ENCODE measurements around the gene PIGT.
"Not testable (repeated sequence)": the region's sequence is repeated elsewhere in the genome, so short reads cannot be mapped to it uniquely, and the experiment has no call there.

PIGT gene

DNA sequence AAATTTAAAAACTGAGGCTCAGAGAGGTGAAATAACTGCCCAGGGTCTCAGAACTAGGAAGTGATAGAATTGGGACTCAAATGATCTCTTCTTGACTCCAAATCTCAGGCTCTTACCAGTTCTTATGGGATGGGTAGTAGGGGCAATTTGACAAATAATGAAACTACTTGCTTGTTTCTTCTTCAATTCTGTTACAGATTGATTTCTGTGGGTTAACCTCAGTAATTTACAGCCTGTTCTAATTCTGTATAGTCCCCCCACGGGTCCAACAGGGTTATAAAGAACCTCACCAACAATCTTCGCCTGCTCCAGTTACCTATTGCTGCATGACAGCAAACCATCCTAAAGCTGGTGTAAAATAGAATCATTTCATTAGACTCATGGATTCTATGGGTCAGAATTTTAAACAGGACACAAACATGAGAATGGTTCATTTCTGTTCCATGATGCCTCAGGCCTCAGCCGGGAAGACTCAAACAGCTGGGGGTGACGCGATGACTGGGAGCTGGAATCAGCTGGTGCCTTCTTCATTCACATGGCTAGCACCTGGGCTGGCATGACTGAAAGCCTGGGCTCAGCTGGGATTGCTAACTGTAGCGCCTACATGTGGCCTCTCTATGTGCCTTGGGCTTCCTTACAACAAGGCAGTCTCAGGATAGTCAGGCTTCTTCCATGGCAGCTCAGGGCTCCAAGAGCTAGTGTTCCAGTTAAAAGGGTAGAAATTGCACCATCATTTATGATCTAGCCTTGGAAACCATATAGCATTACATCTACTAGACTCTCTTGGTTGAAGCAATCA, 47.0 kb downstream of the PIGT start:
- DNase-seq (ENCODE audit: low read depth in 3 of 3), result no peak

GRCh38 chr20:45463709-45464108, 47.8 kb downstream of the PIGT start:
- DNase-seq (ENCODE audit: low read depth in 3 of 3), result no peak

- no peak for DNase-seq (ENCODE audit: low read depth in 3 of 3)
Observed at GRCh38 chr20:45465491-45466266, 49.7 kb downstream of the PIGT start.

DNA sequence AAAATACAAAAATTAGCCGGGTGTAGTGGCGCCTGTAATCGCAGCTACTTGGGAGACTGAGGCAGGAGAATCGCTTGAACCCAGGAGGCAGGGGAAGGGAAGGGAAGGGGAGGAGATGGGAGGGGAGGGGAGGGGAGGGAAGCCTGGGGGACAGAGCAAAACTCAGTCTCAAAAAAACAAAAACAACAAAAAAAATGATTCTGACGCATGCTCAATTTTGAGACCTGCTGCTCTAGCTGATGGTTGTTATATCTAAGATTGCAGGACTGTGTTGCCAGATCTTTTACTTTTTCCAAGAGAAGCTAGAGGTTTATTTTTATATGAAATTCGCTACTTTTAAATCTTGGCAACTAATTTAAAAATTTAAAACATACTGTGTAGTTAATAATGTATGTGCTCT, 51.2 kb downstream of the PIGT start:
- no peak for DNase-seq (ENCODE audit: low read depth in 3 of 3)

DNA sequence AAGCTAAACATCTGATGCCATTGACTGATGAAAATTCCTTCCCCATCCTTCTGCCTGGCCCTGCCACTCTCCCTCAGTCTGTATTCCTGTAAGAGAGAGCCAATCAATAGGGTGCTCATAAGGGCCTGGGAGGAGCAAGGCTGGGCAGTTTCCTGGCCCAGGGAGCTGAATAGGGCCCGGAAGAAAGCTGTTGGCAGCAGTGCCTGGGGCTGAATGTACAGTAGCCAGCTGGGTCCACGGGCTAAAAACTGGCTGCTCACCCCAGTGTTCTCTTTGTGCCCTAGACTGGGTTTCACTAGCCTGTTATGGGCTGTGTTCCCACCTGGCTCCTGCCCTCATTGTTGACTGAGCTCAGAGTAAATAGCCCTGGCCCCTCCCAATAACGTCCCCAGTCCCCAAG, 51.9 kb downstream of the PIGT start:
- DNase-seq (ENCODE audit: low read depth in 3 of 3), result no peak

GRCh38 chr20:45469336-45470261, 53.7 kb downstream of the PIGT start, which contains the start of gene WFDC2:
Gene WFDC2, plus strand, starts transcription at chr20:45469753. Its CDS starts 29 bp downstream, at chr20:45469782.
- DNase-seq (ENCODE audit: low read depth in 3 of 3), result no peak

GRCh38 chr20:45470262-45470931, 54.5 kb downstream of the PIGT start:
- peak in 1 of 3 experiments; percentile 27 for DNase-seq (ENCODE audit: low read depth in 3 of 3)

DNA sequence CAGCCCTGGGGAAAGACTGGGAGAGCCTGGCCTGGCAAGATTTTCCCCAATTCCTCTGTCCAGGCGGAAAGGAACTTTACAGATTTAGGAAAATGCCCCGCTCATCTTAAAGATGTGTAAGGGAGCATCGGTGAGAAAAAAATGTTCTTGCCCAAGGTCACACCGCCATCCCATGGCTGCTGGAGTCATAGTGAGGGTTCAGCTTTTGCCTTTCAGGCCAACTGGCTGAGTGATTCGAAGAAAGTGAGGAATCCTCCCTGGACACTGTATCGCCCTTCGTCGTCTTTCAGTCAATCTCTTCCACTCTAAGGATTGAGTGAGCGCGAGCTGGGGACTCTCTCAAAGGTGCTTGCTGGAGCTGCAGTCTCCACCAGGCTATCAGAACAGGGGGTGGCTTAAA, 55.0 kb downstream of the PIGT start:
- no peak for DNase-seq (ENCODE audit: low read depth in 3 of 3)

DNA sequence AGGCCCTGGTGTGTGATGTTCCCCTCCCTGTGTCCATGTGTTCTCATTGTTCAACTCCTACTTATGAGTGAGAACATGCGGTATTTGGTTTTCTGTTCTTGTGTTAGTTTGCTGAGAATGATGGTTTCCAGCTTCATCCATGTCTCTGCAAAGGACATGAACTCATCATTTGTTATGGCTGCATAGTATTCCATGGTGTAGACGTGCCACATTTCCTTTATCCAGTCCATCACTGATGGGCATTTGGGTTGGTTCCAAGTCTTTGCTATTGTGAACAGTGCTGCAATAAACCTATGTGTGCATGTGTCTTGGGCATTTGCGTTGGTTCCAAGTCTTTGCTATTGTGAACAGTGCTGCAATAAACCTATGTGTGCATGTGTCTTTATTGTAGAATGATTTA, 56.3 kb downstream of the PIGT start:
- DNase-seq (ENCODE audit: low read depth in 3 of 3), result not testable (repeated sequence)

Data from stimulated activated CD4-positive, alpha-beta T cell treated with anti-CD3 and anti-CD28 coated beads, TNF-alpha, amount 100 ng/mL, for 24 hours (primary cell).